ENCODE results near the gene DYNLT5. TPM values are rescaled to one million over a fixed set of nuclear protein-coding genes. Genes with fewer than 3 reads are reported as not detected.

Gene DYNLT5
- total RNA-seq, 1 experiment from 2014 or later = not detected

DNA sequence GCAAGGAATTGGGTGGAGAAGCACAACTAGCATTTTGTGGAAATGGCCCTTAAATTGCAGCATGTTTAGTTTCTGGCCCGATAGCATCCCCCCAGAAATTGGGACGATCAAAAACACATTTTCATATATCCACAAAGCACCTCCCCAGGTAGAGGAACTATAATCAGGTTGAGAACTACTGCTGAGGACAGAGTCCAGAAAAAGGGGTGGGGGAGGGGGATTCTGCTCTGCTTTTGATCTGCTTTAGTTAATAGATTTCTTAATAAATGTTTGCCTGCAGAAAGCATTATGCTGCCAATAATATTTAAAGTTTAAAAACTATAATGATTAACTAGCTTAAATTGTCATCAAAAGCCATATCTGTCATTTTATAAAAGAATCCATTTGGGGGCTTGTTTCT, 14.4 kb upstream of the DYNLT5 start:
- BruUV-seq (replicated peaks) = no TSS peak
- ATAC-seq = no peak
- no peak overlapping the region for H3K4me2 ChIP-seq (ENCODE audit: low read length)
- H3K79me2 ChIP-seq (ENCODE audit: insufficient read depth, low read length) = no peaks in the 10 kb centered on the region
- H3K9ac ChIP-seq (ENCODE audit: low read length) = no peak overlapping the region
- no peak overlapping the region for H2AFZ ChIP-seq (ENCODE audit: low read depth, low read length, poor library complexity, severe bottlenecking)
- no peaks in the 10 kb centered on the region for H3K27me3 ChIP-seq (ENCODE audit: insufficient read depth, low read length)
- no peak overlapping the region for H3K4me3 ChIP-seq (replicated peaks in 1 of 2; ENCODE audit: low read depth in 1 of 2, low read length in 2 of 2)
- H3K9me3 ChIP-seq (ENCODE audit: control insufficient read depth in 1 of 2, insufficient read depth in 1 of 2, low read depth in 1 of 2, low read length in 2 of 2) = no peaks in the 10 kb centered on the region
- H3K9me2 ChIP-seq (ENCODE audit: insufficient read depth) = no peaks in the 10 kb centered on the region
- H4K20me1 ChIP-seq (ENCODE audit: insufficient read depth) = no peaks in the 10 kb centered on the region; the same call in 1 of the 2 replicates
- no peak for TF ChIP-seq SIN3A (IDR thresholded peaks at IDR 0.05; ENCODE audit: low read depth)
- TF ChIP-seq RAD21 (IDR thresholded peaks at IDR 0.05; ENCODE audit: low read depth) = no peak
- TF ChIP-seq JUND (IDR thresholded peaks at IDR 0.05) = no peak
- TF ChIP-seq YY1 (IDR thresholded peaks at IDR 0.05; ENCODE audit: extremely low read depth, insufficient replicate concordance, low read depth, low read length) = no peak
- peaks cover 0 to 5% of the 10 kb centered on the region in 2 experiments; a peak in 1 of 4 replicates for H3K4me1 ChIP-seq (ENCODE audit: control insufficient read depth in 1 of 2, insufficient read depth in 2 of 2, low read length in 2 of 2)
- ChIA-PET POLR2A (no interaction called here), CTCF (interaction anchor here (1.0 kb wide), 1 partner anchor 12 kb away, joined by 3 read pairs; no protein-coding TSS in a partner anchor), RAD21 (ENCODE audit: low non-redundant PET in 1 of 2, low total read pairs in 2 of 2, uncharacterized antibody in 2 of 2, unreplicated experiment in 2 of 2) (no interaction called here)
- H3K27ac ChIP-seq (ENCODE audit: low read depth, low read length) = no peak overlapping the region
- intact Hi-C loops (cut with micrococcal nuclease) = no loop called here
- H3K36me3 ChIP-seq (ENCODE audit: control insufficient read depth in 1 of 2, insufficient read depth in 2 of 2, low read length in 2 of 2) = no peaks in the 10 kb centered on the region
- DNase-seq (ENCODE audit: low read depth, low spot score) = no peak

DNA sequence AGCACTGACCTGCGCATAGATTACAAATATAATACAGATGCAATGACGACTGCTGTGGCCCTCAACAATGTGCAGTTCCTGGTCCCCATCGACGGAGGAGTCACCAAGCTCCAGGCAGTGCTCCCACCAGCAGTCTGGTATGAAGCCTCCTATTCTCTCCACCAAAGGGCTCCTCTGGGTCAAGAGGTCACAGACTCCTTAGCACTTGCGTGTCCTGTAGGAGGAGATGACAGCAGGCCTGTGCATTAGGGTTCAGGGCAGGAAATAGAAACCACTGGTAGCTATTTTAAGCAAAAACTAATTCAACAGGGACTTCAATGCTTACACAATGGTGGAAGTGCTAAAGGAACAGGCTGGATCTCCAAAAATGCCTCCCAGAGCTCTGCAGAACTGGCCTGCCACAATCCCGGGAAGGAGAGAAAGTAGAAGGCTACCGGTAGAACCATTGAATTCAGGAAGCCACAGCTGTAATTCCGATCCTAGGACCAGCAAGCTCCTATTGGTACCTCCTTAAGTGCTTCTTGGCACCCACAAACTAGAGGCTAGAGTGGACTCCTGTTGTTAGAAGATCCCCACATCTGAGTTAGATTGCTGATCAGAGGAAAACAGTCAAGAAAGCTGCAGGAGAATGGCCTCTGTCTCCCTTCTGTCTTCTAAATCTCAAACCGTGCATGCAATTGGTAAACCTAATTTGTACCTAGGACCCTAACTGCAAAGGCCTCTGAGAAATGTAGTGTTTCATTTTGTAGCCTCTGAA, 12.7 kb upstream of the DYNLT5 start:
- TF ChIP-seq, protein P1, sequence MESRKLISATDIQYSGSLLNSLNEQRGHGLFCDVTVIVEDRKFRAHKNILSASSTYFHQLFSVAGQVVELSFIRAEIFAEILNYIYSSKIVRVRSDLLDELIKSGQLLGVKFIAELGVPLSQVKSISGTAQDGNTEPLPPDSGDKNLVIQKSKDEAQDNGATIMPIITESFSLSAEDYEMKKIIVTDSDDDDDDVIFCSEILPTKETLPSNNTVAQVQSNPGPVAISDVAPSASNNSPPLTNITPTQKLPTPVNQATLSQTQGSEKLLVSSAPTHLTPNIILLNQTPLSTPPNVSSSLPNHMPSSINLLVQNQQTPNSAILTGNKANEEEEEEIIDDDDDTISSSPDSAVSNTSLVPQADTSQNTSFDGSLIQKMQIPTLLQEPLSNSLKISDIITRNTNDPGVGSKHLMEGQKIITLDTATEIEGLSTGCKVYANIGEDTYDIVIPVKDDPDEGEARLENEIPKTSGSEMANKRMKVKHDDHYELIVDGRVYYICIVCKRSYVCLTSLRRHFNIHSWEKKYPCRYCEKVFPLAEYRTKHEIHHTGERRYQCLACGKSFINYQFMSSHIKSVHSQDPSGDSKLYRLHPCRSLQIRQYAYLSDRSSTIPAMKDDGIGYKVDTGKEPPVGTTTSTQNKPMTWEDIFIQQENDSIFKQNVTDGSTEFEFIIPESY (IDR thresholded peaks at IDR 0.05; ENCODE audit: extremely low read depth, insufficient replicate concordance, low read length) = no peak
- TF ChIP-seq, protein P2, sequence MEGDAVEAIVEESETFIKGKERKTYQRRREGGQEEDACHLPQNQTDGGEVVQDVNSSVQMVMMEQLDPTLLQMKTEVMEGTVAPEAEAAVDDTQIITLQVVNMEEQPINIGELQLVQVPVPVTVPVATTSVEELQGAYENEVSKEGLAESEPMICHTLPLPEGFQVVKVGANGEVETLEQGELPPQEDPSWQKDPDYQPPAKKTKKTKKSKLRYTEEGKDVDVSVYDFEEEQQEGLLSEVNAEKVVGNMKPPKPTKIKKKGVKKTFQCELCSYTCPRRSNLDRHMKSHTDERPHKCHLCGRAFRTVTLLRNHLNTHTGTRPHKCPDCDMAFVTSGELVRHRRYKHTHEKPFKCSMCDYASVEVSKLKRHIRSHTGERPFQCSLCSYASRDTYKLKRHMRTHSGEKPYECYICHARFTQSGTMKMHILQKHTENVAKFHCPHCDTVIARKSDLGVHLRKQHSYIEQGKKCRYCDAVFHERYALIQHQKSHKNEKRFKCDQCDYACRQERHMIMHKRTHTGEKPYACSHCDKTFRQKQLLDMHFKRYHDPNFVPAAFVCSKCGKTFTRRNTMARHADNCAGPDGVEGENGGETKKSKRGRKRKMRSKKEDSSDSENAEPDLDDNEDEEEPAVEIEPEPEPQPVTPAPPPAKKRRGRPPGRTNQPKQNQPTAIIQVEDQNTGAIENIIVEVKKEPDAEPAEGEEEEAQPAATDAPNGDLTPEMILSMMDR (IDR thresholded peaks at IDR 0.05 in 2 of 3, conservative IDR thresholded peaks at IDR 0.05 in 1 of 3; ENCODE audit: borderline replicate concordance in 1 of 3, insufficient read depth in 1 of 3, low read depth in 2 of 3, low read length in 2 of 3) = no peak
- TF ChIP-seq REST (IDR thresholded peaks at IDR 0.05; ENCODE audit: low read depth) (no peak), EGR1 (IDR thresholded peaks at IDR 0.05; ENCODE audit: low read depth) (no peak), CEBPB (IDR thresholded peaks at IDR 0.05; ENCODE audit: low read depth) (no peak), FOSL1 (IDR thresholded peaks at IDR 0.05; ENCODE audit: low read depth) (no peak), POLR2A (IDR thresholded peaks at IDR 0.05; ENCODE audit: borderline replicate concordance, extremely low read depth, insufficient read depth, insufficient read length) (no peak)

More for the DNA sequence above, 12.7 kb upstream of the DYNLT5 start:
- no peaks in the 10 kb centered on the region; the same call in 1 of the 2 replicates for H4K20me1 ChIP-seq (ENCODE audit: insufficient read depth)
- no peak overlapping the region for H3K27ac ChIP-seq (ENCODE audit: low read depth, low read length)
- no peaks in the 10 kb centered on the region for H3K9me2 ChIP-seq (ENCODE audit: insufficient read depth)
- intact Hi-C loops (cut with micrococcal nuclease) = no loop called here
- H3K4me3 ChIP-seq (replicated peaks in 1 of 2; ENCODE audit: low read depth in 1 of 2, low read length in 2 of 2) = no peak overlapping the region
- H2AFZ ChIP-seq (ENCODE audit: low read depth, low read length, poor library complexity, severe bottlenecking) = no peak overlapping the region
- ChIA-PET RAD21 (ENCODE audit: low non-redundant PET in 1 of 2, low total read pairs in 2 of 2, uncharacterized antibody in 2 of 2, unreplicated experiment in 2 of 2) (no interaction called here), POLR2A (no interaction called here), CTCF (interaction anchor here (1.0 kb wide), 1 partner anchor 14 kb away, joined by 3 read pairs; no protein-coding TSS in a partner anchor)
- H3K27me3 ChIP-seq (ENCODE audit: insufficient read depth, low read length) = no peaks in the 10 kb centered on the region
- no TSS peak for BruUV-seq (replicated peaks)
- no peak overlapping the region for H3K4me2 ChIP-seq (ENCODE audit: low read length)
- no peaks in the 10 kb centered on the region for H3K79me2 ChIP-seq (ENCODE audit: insufficient read depth, low read length)
- H3K4me1 ChIP-seq (ENCODE audit: control insufficient read depth in 1 of 2, insufficient read depth in 2 of 2, low read length in 2 of 2) = no peaks in the 10 kb centered on the region
- no peaks in the 10 kb centered on the region for H3K9me3 ChIP-seq (ENCODE audit: control insufficient read depth in 1 of 2, insufficient read depth in 1 of 2, low read depth in 1 of 2, low read length in 2 of 2)
- no peak for ATAC-seq
- no peak overlapping the region for H3K9ac ChIP-seq (ENCODE audit: low read length)
- DNase-seq (ENCODE audit: low read depth, low spot score) = no peak
- no peaks in the 10 kb centered on the region for H3K36me3 ChIP-seq (ENCODE audit: control insufficient read depth in 1 of 2, insufficient read depth in 2 of 2, low read length in 2 of 2)

All from HCT116 (cell line).